Right ventricle myocardium superior (tissue), 1 donor: ENCODE data around the gene FAM240A. TPM values are rescaled to one million over a fixed set of nuclear protein-coding genes. Genes with fewer than 3 reads are reported as not detected.
"Not testable (repeated sequence)": the region's sequence is repeated elsewhere in the genome, so short reads cannot be mapped to it uniquely, and the experiment has no call there.

Experiments
- ATAC-seq: fragments of 200-7000 bp; cut with Tn5 transposase; one replicate; pipeline ENCODE4 v1.9.1; 2020; ENCODE audit warnings: mild to moderate bottlenecking; ENCODE audit not compliant: poor library complexity
- DNase-seq: peaks from one replicate; pipeline ENCODE4 v3.0.0-alpha.2; 2020
- intact Hi-C: fragments of 100-400 bp; cut with DNase I; formaldehyde crosslinking; loops from one replicate; pipeline ENCODE4 v1.11.2; 2022
- total RNA-seq: library from RNA; stranded (reverse); fragmentation: NEBNext Ultra II Directional; extraction: Animal tissue kit (Norgen Biotek cat#: 25700); gene quantifications from one replicate; pipeline ENCODE4 v1.2.1, GENCODE V29; 2021
- donor health status: DM: no; HTN: yes; CAD: no; lungs with severe emphysema.

The FAM240A gene
- total RNA-seq, 1 donor from 2014 or later = not detected

DNA sequence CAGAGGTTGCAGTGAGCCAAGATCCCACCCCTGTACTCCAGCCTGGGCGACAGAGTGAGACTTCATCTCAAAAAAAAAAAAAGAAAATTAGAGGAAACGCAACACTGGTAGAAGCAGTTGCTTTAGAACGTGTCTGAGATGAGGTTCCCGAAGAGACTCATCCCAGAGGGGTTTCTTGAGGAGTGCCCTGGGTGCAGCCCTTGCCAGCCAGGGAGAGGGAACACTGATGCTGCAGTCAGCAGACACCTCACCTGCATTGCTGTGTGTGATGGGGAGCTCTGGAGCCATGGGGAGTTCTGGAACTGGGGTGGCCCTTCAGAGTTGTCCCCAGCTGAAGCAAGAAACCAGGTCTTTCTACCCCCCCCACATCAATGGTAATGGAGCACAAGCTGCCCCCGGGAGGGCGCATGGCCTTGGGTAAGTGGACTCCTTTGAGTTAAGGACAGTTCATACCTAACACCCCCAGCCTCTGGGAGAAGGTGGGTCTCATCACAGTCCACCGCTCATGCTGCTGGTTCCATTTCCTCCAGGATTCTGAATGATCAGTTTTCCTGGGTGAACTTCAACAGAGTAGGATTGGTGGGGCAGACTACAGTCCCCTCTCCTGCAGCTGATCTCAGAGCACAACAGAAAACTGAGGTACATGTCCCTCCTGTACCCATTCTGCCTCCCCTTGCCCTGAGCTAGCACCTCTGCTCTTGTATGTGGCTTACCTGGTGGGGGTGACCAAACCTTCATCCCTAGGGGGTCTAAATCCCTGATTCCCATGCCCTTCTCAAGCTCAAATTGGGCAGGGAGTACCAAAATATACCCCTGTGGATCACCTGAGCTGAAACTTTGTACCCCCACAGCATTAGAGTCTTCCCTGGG lies 27.5 kb upstream of the FAM240A start:
- intact Hi-C loops = no loop called here
- DNase-seq (no peak), ATAC-seq (no peak)

DNA sequence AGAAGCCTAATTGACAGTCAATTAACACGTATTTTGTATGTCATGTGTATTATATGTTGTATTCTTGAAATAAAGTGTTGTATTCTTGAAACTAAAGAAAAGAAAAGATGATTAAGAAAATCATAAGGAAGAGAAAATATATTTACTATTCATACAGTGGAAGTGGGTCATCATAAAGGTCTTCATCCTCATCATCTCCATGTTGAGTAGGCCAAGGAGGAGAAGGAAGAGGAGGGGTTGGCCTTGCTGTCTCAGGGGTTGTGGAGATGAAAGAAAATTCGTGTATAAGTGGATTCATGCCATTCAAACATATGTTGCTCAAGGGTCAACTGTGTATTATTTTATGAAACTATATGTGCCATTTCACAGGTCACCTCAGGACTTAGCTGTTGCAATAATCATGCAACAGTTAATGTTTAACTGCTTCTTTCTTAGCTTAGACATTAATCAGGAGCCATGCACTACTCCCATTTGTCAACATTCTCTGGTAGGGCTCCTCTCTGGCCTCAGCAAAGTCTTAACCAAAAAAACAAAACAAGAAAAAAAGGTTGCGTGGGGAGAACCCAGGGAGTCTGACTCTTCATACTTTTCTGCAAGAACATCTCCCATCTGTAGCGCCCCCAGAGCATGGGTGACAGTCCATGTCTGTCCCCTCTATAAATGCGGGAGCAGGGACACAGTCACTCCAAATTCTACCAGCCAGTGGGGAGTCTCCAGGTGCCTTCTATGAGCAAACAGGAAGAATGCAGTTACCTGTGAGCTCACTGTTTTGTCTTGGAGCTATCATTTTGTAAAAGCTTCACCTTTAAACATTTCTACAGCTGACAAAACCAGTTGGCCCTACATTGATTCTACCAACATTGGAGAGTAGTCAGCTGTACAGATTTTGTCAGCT lies 26.3 kb upstream of the FAM240A start:
- intact Hi-C loops = no loop called here
- DNase-seq (no peak), ATAC-seq (no peak)

DNA sequence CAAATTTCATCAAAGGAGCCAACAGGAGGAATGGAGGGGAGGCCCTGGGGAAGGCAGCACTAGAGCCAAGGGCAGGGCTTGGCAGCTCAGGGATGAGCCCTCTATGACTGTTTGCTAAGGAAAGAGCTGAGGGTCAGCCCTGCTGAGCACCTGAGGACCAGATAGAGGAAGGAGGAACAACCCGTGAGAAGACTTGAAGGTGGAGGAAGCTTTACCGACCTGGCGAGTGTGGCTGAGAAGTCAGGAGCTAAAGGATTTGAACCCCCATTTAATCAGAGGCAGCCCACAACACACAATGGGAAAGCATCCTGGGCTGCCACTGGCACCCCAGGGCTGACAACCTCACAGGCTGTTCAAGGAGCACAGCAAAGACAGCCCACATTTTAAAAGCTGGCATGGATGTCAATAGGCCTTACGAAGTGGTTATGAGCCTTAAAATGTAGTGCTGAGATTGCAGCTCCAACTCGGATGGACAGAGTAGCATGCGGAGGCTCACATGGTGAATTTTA lies 25.5 kb upstream of the FAM240A start:
- ATAC-seq (no peak), DNase-seq (no peak)
- intact Hi-C loops = no loop called here

DNA sequence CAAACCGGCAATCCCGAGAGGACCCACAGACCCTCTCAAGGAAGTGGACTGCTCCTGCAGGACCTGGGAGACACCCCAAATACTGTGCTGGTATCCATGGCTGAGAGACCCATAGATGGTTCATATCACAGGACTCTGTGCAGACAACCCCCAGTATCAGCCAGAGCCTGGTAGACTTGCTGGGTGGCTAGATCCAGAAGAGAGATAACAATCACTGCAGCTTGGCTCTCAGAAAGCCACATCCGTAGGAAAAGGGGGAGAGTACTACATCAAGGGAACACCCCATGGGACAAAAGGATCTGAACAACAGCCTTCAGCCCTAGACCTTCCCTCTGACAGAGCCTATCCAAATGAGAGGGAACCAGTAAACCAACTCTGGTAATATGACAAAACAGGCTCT lies 25.1 kb upstream of the FAM240A start:
- ATAC-seq, DNase-seq, intact Hi-C loops: not testable (repeated sequence)

DNA sequence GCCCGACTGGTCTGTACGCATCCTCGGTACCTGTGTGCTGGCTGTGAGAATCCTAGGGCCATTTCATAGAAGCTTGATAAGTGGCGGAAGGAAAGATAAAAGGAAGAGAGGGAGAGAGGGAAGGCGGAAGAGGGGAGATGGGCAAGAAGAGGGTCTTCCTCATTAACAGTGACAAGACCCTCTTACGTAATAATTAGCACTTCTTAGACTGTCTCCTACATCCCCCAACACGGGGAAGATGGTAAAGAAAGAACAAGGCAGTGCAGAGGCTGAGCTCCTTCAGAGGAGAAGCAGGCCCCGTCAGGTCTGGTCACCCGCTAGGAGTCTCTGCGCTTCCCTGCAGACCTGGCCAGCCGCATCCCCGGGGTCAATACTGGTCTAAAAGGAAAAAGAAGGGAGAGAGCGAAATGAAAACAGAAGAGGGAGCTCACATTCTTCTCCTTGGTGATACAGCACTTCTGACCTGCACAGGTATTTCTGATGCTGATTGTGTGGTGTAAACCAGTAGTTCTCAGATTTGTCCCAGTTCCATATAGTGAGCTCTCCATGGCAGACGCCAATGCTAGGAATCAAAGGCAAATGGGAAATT lies 19.0 kb upstream of the FAM240A start:
- intact Hi-C loops = no loop called here
- DNase-seq (no peak), ATAC-seq (no peak)

DNA sequence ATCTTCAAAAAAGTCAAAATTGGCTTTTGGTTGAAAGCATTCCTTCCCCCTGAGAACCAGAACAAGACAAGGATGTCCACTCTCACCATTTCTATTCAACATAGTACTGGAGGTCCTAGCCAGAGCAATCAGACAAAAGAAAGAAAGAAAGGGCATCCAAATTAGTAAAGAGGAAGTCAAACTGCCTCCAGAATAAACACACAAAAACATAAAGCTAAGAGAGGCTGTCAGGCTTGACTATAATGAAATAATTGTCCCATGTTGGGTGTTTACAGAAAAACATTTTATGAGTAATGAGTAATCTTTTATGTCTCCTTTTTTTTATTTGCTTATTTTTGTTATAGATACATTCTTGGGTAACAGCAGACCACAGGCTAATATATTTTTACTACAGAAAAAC lies 18.3 kb upstream of the FAM240A start:
- ATAC-seq = no peak

DNA sequence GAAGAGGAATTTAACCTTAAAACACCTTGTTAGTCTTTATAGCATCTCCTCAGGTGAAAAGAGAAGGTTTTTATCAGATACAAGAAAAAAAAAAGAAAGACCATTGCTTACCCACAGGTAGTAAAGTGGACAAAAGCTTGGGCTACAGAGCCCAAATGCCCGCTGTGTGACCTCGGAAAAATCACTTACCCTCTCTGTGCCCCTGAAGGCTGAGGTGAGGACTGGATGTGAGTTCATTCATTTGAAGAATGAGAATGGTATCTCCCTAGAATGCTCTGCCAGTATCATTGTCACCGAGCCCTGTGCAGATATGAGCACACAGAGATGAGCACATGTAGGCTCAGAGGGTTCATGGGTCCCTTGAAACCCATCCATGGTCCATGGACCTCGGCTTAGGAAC lies 17.6 kb upstream of the FAM240A start:
- ATAC-seq = no peak
- DNase-seq = no peak
- intact Hi-C loops = no loop called here

More for the DNA sequence above, 18.3 kb upstream of the FAM240A start:
- no peak for DNase-seq
- intact Hi-C loops = no loop called here

DNA sequence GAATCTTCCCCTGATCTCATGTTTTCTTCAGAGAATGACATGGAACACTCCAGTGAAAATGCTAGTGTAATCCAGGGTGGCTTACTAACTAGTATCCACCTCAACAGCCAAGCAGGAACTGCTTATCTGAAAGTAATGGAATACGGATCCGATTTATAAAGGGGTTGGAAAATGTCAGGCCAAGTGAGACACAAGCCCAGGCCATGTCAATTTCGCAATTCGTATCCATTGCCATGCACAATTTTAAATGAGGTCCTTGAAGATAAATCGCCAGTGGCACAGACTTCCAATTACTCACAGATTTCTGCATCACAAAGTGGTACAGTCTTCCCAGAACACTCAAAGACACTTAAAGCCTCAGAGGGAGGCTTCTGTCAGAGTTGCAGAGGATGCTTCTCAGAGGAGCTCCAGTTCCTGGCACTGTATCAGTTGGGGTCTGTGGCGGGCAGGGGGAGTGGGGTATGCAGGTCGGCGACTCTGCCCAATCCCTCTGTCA lies 16.5 kb upstream of the FAM240A start:
- intact Hi-C loops = no loop called here
- no peak for DNase-seq
- no peak for ATAC-seq

DNA sequence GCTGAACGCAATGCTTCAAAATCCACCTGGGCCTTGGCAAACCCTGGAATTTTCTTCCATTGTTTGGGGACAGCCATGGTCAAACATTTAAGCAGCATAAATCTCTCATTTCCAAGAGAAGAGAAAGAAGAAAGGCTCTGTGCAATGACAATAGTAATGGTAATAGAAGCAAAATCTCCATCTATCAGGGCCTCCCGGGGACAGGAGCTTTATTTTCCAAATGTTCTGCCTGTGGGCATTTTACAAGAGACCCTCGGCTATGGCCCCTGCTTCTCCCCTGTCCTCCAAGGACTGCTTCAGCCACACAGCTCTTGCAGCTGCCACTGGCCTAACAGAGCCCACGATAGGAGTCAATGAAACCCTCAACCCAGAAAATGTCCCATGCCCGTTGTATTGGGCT lies 12.7 kb upstream of the FAM240A start:
- ATAC-seq = no peak
- no peak for DNase-seq
- intact Hi-C loops = no loop called here

DNA sequence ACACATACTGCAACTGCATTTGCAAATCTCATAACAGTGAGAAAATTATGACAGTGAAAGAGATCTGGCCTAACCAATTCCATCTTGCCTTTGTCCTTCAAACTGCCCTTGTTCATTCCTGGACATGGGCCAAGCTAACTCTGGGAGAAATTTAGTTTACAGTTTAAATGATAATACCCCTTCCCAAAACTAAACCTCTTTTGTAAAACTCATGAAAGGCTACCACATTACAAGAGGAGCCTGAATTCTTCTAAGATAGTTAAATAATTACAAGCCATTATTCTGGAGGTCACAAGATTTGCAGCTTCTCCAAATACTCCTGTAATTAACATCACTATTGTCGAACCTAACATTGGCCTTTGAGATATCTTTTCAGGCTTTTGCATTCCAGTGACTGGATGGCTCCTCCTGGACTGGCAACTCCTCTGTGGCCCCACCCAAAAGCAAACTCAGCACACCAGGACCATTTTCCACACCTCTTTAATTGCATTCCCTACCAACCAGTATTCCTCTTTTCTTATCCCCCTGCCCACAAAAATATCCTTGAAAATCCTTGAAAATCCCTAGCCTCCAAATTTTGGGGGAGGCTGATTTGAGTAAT lies 8.8 kb upstream of the FAM240A start:
- no peak for ATAC-seq
- DNase-seq = no peak
- intact Hi-C loops = no loop called here

DNA sequence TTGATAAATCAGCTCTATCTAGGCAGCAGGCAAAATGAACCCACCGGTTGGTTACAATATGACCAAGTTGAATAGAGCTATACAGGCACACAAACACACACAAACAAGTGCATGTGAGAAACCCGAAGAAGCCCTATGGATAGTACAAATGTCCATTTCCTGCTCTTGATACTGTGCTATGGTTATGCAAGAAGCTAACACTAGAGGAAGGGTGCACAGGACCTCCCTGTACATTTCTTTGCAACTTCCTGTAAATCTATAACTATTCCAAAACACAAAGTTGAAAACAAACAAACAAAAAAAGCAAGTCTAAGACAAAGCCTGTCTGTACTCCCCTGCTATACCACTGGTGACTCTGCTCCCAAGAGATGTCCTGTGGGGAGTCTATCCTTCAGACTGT lies 8.2 kb upstream of the FAM240A start:
- DNase-seq (no peak), ATAC-seq (no peak)
- intact Hi-C loops = no loop called here

DNA sequence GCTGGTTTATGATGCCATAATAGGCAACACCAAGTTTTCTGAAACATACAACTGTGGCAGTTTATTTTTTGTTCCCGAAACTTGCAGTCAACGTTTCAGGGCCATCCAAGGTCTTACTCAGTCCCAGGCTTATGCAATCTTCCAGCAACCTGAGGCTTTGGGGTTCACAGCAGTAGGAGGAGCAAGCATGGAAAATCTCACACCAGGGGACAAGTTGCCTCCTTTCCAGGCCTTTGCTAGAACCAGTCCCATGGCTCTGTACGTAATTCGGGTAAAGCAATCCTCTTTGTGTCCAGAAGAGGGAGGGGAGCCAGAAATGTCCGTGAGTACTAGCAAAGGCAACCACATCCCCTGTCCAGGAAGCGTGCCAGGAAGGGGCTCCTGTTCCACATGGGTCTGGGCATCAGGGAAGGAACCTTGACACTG lies 4.7 kb upstream of the FAM240A start:
- DNase-seq (peak; percentile 52), ATAC-seq (peak; percentile 52)
- intact Hi-C loops = no loop called here

DNA sequence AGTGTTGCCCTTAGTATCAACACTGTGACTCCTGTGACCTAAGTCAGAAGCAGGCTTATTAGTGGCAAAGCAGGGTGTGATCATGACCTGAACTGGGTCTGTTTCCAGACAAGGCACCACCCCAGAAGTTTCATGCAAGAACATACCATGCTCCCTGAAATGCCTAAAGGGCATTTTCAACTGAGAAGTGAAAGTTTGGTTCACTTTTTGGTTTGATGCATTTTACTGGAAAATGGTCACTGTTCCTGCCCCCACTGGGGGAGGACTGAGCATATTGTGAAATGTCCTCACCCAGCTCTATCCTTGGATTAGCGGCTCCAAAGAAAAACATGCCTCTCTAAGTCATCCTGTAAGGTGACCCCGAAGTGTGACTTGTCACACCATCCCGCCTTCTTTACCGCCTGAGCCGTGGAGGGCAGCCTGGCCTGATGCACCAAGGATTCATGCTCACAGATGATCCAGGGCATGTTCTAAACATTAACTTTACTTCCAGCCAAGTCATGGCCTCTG lies 3.1 kb upstream of the FAM240A start:
- ATAC-seq (peak; percentile 33), DNase-seq (no peak)
- intact Hi-C loops = no loop called here

DNA sequence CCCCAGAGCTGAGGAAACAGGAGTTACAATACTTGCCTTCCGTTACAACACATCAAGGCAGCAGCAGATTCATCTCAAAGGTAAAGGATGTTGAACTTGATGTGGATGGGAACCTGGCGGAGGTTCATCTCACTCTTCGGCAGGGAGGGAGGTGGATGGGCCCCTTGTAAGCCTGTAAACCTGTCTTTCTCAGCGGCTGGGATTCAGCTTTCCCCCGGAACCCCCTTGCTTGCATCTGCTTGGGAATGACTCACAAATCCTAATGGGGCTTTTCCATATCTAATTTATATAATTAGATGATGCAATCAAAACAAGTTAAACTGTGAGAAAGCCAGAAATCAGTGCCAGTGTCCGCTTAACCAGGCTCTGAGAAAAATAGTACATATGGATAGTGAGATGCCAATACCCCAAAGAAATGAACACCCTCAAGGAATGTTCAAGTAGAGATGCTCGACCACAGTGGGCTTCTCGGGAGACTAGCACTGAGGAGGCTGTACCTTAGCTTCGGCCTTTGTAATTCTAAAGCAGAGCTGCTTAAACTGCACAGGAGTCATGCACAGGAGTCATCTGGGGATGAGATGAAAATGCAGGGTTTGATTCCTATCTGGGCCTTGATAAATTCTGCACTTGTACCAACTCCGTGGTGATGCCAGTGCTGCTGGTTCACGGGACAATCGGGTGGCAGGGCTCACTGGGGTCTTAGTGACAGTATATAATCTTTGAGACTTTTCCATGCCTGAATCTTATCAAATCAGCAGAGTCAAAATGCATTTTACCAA lies 2.2 kb upstream of the FAM240A start:
- no peak for ATAC-seq
- intact Hi-C loops = no loop called here
- DNase-seq = no peak

DNA sequence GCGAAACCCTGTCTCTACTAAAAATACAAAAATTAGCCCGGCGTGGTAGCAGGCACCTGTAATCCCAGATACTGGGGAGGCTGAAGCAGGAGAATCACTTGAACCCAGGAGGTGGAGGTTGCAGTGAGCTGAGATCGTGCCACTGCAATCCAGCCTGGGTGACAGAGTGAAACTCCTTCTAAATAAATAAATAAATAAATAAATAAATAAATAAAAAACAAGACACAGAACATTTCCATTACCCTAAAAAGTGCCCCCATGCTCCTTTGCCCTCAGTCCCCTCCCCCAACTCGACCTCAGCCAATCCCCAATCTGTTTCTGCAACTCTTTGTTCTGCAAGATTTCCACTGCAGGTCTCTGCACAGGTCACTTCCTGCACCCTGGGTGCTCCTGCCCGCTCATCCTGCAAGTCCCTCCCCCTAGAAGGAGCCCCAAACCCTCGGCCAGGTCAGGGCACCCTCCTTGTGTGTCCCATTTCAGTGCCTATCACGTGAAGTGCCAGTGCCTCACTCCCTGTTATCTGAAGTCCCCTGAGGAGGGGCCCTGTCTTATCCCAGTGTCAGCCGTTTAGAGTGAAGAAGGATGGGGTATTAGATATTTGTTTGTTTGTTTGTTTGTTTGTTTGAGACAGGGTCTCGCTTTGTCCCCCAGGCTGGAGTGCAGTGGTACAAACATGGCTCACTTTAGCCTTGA lies 1.1 kb downstream of the FAM240A start:
- DNase-seq (no peak), ATAC-seq (no peak)
- intact Hi-C loops = no loop called here

DNA sequence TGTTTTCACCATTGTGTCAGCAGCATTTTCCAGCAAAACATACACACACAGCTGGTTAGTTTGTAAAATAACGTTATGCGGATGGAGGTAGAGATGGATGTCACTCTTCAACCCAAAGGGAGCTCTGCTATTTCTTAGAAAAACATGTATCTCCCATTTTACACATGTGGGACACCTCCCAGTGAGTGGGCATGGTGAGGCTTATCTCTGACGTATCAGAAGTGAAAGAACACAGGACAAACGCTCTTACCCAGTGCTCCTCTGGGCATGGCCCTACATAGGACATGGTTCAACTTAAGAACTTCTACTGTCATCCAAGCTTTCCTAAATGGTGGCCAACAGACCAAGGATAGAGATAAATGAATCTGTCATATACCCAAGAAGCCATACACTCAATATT lies 2.1 kb downstream of the FAM240A start:
- no peak for DNase-seq
- intact Hi-C loops = no loop called here
- no peak for ATAC-seq

DNA sequence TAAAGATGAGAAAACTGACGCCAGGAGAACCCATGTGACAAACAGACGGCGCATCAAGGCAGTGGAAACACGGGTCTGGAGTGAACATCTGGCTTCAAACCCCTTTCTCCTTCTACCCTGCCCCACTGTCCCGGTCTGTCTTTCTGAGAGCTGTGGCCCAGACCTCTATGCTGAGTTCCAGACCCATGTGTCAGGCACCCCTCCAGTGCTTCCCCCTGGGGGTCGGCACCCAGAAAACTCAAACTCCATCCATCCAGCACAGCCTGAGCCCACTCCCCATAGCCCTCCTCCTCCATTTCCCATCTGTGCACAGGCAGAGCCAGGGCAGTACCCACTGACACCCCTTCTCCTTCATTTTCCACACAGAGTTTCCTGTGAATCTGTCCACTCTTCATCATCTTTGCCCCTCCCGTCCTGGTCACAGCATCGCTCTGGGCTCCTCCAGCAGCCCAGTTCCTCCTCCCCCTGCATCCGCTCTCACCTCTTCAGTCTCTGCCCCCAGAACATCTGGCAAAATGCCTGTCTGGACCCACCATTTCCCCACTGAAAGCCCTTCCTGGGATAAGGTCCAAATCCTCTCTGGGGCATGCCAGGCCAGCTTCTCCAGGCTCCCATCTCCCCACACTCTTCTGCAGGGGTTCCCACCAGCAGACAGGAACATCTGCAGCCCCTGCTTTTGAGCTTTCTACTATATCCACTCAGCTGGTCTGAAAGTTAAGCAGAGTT lies 2.9 kb downstream of the FAM240A start:
- intact Hi-C loops = no loop called here
- no peak for DNase-seq
- ATAC-seq = no peak
